Measurements from ENCODE around the gene TBC1D22A.

TBC1D22A gene

GRCh38 chr22:47034076-47034808 is 271.8 kb downstream of the TBC1D22A start:
- no peak for DNase-seq (ENCODE audit: low read depth)
- no peak overlapping the region for H3K4me3 ChIP-seq (ENCODE audit: low read length)
- TF ChIP-seq, protein P1, sequence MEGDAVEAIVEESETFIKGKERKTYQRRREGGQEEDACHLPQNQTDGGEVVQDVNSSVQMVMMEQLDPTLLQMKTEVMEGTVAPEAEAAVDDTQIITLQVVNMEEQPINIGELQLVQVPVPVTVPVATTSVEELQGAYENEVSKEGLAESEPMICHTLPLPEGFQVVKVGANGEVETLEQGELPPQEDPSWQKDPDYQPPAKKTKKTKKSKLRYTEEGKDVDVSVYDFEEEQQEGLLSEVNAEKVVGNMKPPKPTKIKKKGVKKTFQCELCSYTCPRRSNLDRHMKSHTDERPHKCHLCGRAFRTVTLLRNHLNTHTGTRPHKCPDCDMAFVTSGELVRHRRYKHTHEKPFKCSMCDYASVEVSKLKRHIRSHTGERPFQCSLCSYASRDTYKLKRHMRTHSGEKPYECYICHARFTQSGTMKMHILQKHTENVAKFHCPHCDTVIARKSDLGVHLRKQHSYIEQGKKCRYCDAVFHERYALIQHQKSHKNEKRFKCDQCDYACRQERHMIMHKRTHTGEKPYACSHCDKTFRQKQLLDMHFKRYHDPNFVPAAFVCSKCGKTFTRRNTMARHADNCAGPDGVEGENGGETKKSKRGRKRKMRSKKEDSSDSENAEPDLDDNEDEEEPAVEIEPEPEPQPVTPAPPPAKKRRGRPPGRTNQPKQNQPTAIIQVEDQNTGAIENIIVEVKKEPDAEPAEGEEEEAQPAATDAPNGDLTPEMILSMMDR (IDR thresholded peaks at IDR 0.05; ENCODE audit: insufficient read depth, low read depth, low read length, missing control alignments): no peak

GRCh38 chr22:47034905-47035419 is 272.5 kb downstream of the TBC1D22A start:
- no peak for DNase-seq (ENCODE audit: low read depth)
- no peak overlapping the region for H3K4me3 ChIP-seq (ENCODE audit: low read length)
- TF ChIP-seq, protein P1 (IDR thresholded peaks at IDR 0.05; ENCODE audit: insufficient read depth, low read depth, low read length, missing control alignments): no peak

DNA sequence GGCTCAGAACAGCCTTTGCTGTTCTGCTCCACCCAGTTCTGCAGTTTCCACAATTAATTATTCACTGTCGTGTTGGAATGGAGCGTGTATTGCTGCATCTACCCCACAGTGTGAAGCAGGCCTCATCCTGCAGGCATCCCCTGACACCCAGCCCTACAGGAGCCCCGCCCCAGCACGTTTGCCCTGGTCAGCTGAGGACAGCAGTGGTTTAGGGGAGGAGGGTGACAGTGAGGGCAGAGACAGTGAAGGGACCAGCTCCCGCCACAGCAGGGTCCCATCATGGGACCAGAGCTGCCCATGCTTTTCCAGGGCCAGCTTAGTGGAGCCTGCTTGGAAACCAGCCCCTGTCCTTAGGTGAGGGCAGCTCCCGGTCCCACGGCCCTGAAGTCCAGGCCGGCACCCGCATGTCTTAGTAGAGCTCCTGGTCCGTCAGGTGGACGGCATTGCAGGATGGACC is 273.0 kb downstream of the TBC1D22A start:
- no peak overlapping the region for H3K4me3 ChIP-seq (ENCODE audit: low read length)
- TF ChIP-seq, protein P1 (IDR thresholded peaks at IDR 0.05; ENCODE audit: insufficient read depth, low read depth, low read length, missing control alignments): no peak
- DNase-seq (ENCODE audit: low read depth): no peak

DNA sequence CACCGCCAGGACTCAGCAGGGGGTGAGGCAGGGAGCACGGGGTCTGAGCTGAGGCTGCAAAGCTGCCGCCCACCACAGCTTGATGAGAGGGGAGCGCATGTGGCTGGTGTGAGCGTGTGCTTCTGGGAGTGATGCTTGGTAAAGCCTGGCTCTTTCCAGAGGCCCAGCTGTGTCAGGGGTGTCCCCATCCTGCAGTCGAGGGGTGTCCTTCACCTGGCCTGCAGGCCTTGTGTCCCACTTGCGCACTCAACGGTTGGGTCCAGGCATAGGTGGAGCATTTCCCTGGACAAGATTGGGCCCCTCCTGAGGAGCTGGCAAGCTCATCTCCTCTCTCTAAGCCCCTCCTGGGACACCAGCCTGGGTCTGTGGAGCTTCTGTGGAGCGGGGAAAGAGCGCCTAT is 273.9 kb downstream of the TBC1D22A start:
- no peak for DNase-seq (ENCODE audit: low read depth)
- TF ChIP-seq, protein P1 (IDR thresholded peaks at IDR 0.05; ENCODE audit: insufficient read depth, low read depth, low read length, missing control alignments): no peak
- H3K4me3 ChIP-seq (ENCODE audit: low read length): no peak overlapping the region

DNA sequence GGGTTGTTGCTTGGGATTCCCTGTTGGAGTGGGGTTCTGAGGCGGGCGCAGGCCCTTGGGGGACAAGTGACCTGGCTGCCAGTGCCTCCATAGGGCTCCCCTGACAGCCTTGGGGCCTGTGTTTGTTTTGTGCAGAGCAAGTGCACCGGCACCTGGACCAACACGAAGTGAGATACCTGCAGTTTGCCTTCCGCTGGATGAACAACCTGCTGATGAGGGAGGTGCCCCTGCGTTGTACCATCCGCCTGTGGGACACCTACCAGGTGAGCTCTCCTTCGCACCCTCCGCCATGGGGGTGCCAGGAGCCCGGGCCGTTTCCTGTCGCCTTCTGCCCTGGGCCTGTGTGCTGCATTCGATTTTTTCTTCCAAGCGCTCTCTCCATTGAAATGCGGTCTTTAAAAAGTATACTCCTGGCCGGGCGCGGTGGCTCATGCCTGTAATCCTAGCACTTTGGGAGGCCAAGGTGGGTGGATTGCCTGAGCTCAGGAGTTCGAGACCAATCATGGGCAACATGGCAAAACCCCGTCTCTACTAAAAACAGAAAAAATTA is 274.6 kb downstream of the TBC1D22A start:
- H3K4me3 ChIP-seq (ENCODE audit: low read length): no peak overlapping the region
- TF ChIP-seq, protein P1 (IDR thresholded peaks at IDR 0.05; ENCODE audit: insufficient read depth, low read depth, low read length, missing control alignments): no peak
- DNase-seq (ENCODE audit: low read depth): no peak

GRCh38 chr22:47038206-47038835 is 275.9 kb downstream of the TBC1D22A start:
- DNase-seq (ENCODE audit: low read depth): no peak
- TF ChIP-seq, protein P1 (IDR thresholded peaks at IDR 0.05; ENCODE audit: insufficient read depth, low read depth, low read length, missing control alignments): no peak
- H3K4me3 ChIP-seq (ENCODE audit: low read length): no peak overlapping the region

Data from epithelial cell of esophagus (primary cell).